H9 (cell line): ENCODE data around the gene ZMIZ1. TPM values are rescaled to one million over a fixed set of nuclear protein-coding genes. Genes with fewer than 3 reads are reported as not detected.

Experiments
- DNase-seq: peaks from one replicate; pipeline ENCODE4 v3.0.0-alpha.2; 2017
- H2AFZ ChIP-seq: one replicate; pipeline ENCODE4 v1.6.1; 2013; ENCODE audit warnings: mild to moderate bottlenecking, low read length, control low read depth, moderate library complexity
- H2AK5ac ChIP-seq: 2 replicates; pipeline ENCODE4 v1.6.1; 2013; ENCODE audit warnings: low read length, control low read depth, mixed read lengths; ENCODE audit not compliant: insufficient read length
- H2BK120ac ChIP-seq: one replicate; pipeline ENCODE4 v1.6.1; 2013; ENCODE audit warnings: low read depth, mild to moderate bottlenecking, low read length, control low read depth, inconsistent platforms; ENCODE audit not compliant: poor library complexity, severe bottlenecking
- H2BK12ac ChIP-seq: 2 replicates; pipeline ENCODE4 v1.6.1; 2013; ENCODE audit warnings: low read length, control low read depth, mixed read lengths, low read depth; ENCODE audit not compliant: insufficient read length
- H2BK15ac ChIP-seq: 2 replicates; pipeline ENCODE4 v1.6.1; 2013; ENCODE audit warnings: low read depth, low read length, control low read depth
- H2BK20ac ChIP-seq: one replicate; pipeline ENCODE4 v1.6.1; 2013; ENCODE audit warnings: low read depth, mild to moderate bottlenecking, low read length, control low read depth, inconsistent platforms; ENCODE audit not compliant: poor library complexity, severe bottlenecking
- H2BK5ac ChIP-seq: 2 replicates; pipeline ENCODE4 v1.6.1; 2013; ENCODE audit warnings: low read length, control low read depth, mixed read lengths; ENCODE audit not compliant: insufficient read length
- H3K14ac ChIP-seq: 2 replicates; pipeline ENCODE4 v1.6.1; 2013; ENCODE audit warnings: low read length, control low read depth; ENCODE audit not compliant: insufficient read depth
- H3K18ac ChIP-seq: 2 replicates; pipeline ENCODE4 v1.6.1; 2013; ENCODE audit warnings: low read depth, mild to moderate bottlenecking, mixed read lengths, low read length, control low read depth; ENCODE audit not compliant: insufficient read length
- H3K23ac ChIP-seq: 2 replicates; pipeline ENCODE4 v1.6.1; 2013; ENCODE audit warnings: low read length, control low read depth, mixed read lengths, low read depth; ENCODE audit not compliant: insufficient read length
- H3K23me2 ChIP-seq: 2 replicates; pipeline ENCODE4 v1.6.1; 2013; ENCODE audit warnings: low read depth, mild to moderate bottlenecking, mixed read lengths, low read length, control low read depth; ENCODE audit not compliant: insufficient read length, poor library complexity, severe bottlenecking
- H3K27ac ChIP-seq: 2 replicates; pipeline ENCODE4 v1.5.1; 2013; ENCODE audit warnings: low read length, control low read depth, mixed read lengths, low read depth; ENCODE audit not compliant: insufficient read length
- H3K27me3 ChIP-seq: 2 replicates; pipeline ENCODE4 v1.6.1; 2013; ENCODE audit warnings: low read length, control low read depth, inconsistent platforms; ENCODE audit not compliant: insufficient read depth
- H3K4ac ChIP-seq: 2 replicates; pipeline ENCODE4 v1.6.1; 2013; ENCODE audit warnings: low read depth, mild to moderate bottlenecking, control low read depth, inconsistent platforms, low read length, moderate library complexity
- H3K4me1 ChIP-seq: 2 replicates; pipeline ENCODE4 v1.6.1; 2013; ENCODE audit warnings: low read length, control low read depth, inconsistent platforms; ENCODE audit not compliant: insufficient read depth
- H3K4me2 ChIP-seq: 2 replicates; pipeline ENCODE4 v1.6.1; 2013; ENCODE audit warnings: low read length, control low read depth, mixed read lengths; ENCODE audit not compliant: insufficient read length, insufficient read depth
- H3K56ac ChIP-seq: 2 replicates; pipeline ENCODE4 v1.6.1; 2013; ENCODE audit warnings: low read depth, mild to moderate bottlenecking, mixed read lengths, low read length, control low read depth; ENCODE audit not compliant: insufficient read length
- H3K79me1 ChIP-seq: 2 replicates; pipeline ENCODE4 v1.6.1; 2013; ENCODE audit warnings: low read depth, mild to moderate bottlenecking, moderate library complexity, low read length, control low read depth, inconsistent platforms; ENCODE audit not compliant: insufficient read depth, poor library complexity, severe bottlenecking
- H3K79me2 ChIP-seq: 2 replicates; pipeline ENCODE4 v1.6.1; 2013; ENCODE audit warnings: low read length, control low read depth, inconsistent platforms; ENCODE audit not compliant: insufficient read depth
- H3K9ac ChIP-seq: 2 replicates; pipeline ENCODE4 v1.6.1; 2013; ENCODE audit warnings: low read length, control low read depth, mixed read lengths; ENCODE audit not compliant: insufficient read length; ENCODE audit errors: extremely low read depth
- H3K9me3 ChIP-seq: one replicate; pipeline ENCODE4 v1.6.1; 2013; ENCODE audit warnings: low read depth, low read length, inconsistent platforms; ENCODE audit not compliant: control insufficient read depth
- H3T11ph ChIP-seq: one replicate; pipeline ENCODE4 v1.6.1; 2013; ENCODE audit warnings: mild to moderate bottlenecking, low read length, control low read depth, inconsistent platforms
- H4K20me1 ChIP-seq: one replicate; pipeline ENCODE4 v1.6.1; 2013; ENCODE audit not compliant: control insufficient read depth, insufficient read length, insufficient read depth
- H4K5ac ChIP-seq: 2 replicates; pipeline ENCODE4 v1.6.1; 2013; ENCODE audit warnings: low read depth, mild to moderate bottlenecking, mixed read lengths, low read length, control low read depth; ENCODE audit not compliant: insufficient read length
- H4K8ac ChIP-seq: replicated peaks from 2 replicates; pipeline ENCODE4 v1.6.1; 2013; ENCODE audit warnings: low read length, control low read depth, mixed read lengths, low read depth; ENCODE audit not compliant: insufficient read length
- H4K91ac ChIP-seq: 2 replicates; pipeline ENCODE4 v1.6.1; 2013; ENCODE audit warnings: low read depth, mild to moderate bottlenecking, moderate library complexity, mixed read lengths, low read length, control low read depth; ENCODE audit not compliant: insufficient read length
- H3K27ac Mint-ChIP-seq, 3 experiments: 2 replicates in 2 of 3; 3 replicates in 1 of 3; pipeline ENCODE4 v1.8.0; 2020 to 2021; ENCODE audit warnings: mixed read lengths in 3 of 3, mild to moderate bottlenecking in 1 of 3, moderate library complexity in 1 of 3
- H3K27me3 Mint-ChIP-seq: 2 replicates; pipeline ENCODE4 v1.8.0; 2021; ENCODE audit warnings: low read depth, mild to moderate bottlenecking, moderate library complexity, mixed read lengths
- H3K36me3 Mint-ChIP-seq, 3 experiments: 2 replicates in 2 of 3; 3 replicates in 1 of 3; pipeline ENCODE4 v1.8.0; 2020 to 2021; ENCODE audit warnings: low read depth in 3 of 3, mixed read lengths in 3 of 3; ENCODE audit not compliant: insufficient read depth in 1 of 3
- H3K4me1 Mint-ChIP-seq, 2 experiments: 2 replicates each; pipeline ENCODE4 v1.8.0; 2020; ENCODE audit warnings: mixed read lengths in 2 of 2
- H3K4me3 Mint-ChIP-seq, 2 experiments: 2 replicates in 1 of 2; 3 replicates in 1 of 2; pipeline ENCODE4 v1.8.0; 2020 to 2021; ENCODE audit warnings: mild to moderate bottlenecking in 2 of 2, mixed read lengths in 2 of 2, moderate library complexity in 1 of 2
- H3K9me3 Mint-ChIP-seq, 2 experiments: 2 replicates in 1 of 2; 3 replicates in 1 of 2; pipeline ENCODE4 v1.8.0; 2020; ENCODE audit warnings: mild to moderate bottlenecking in 2 of 2, mixed read lengths in 2 of 2, moderate library complexity in 1 of 2
- WGBS: extraction: QIAGEN DNeasy Blood & Tissue Kit; methylation state at CpG from one replicate; pipeline ENCODE4 v1.1.7; 2013; ENCODE audit warnings: missing lambda C conversion rate, low lambda C conversion rate, mixed read lengths; ENCODE audit not compliant: insufficient read length; ENCODE audit errors: extremely low coverage; 5-methylcytosine and 5-hydroxymethylcytosine counted together
- total RNA-seq: library from RNA; stranded (reverse); gene quantifications from 2 replicates; pipeline ENCODE4 v1.2.1, GENCODE V29; 2021
- TF ChIP-seq, protein P1 (sequence below): fragments of 200-600 bp; sonication (generic); conservative IDR thresholded peaks from 3 replicates; pipeline ENCODE4 v1.8.0; 2021; ENCODE audit warnings: antibody characterized with exemption, mild to moderate bottlenecking

The ZMIZ1 gene
- total RNA-seq, 1 experiment from 2014 or later = 36.9 TPM

DNA sequence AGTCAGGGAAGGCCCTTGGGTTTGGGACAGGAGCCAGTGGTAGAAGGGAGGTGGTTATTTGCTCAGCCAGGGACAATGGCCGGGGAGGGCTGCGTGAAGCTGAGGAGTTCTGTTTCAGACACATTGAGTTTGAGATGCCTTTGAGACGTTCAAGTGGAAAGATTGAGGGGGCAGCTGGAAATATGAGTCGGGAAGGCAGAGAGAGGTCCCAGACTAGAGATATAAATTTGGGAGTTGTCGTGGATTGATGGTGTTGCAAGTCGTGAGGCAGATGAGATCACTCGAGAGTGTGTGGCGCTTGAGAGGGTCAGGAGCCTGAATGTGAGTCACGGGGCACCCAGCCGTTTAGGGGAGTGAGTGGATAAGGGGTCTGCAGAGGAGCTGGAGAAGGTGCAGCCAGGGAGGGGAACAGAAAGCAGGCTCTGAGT, 73.3 kb downstream of the ZMIZ1 start:
- Histone ChIP-seq H4K8ac (no peak overlapping the region), H3K23ac (no peak overlapping the region), H3K23me2 (no peaks in the 10 kb centered on the region), H3K4me1 (peaks cover 11% of the 10 kb centered on the region; the same call in 1 of the 2 replicates), H3K4me2 (no peak overlapping the region), H2BK120ac (no peak overlapping the region), H3K79me2 (no peaks in the 10 kb centered on the region), H4K91ac (no peak overlapping the region), H3K27ac (no peak overlapping the region), H2BK12ac (no peak overlapping the region), H3K14ac (no peak overlapping the region), H2BK5ac (no peak overlapping the region), H3K18ac (no peak overlapping the region), H3T11ph (no peak overlapping the region), H4K20me1 (no peaks in the 10 kb centered on the region), H4K5ac (no peak overlapping the region), H3K56ac (no peak overlapping the region), H3K9me3 (no peaks in the 10 kb centered on the region), H2BK20ac (no peak overlapping the region), H3K9ac (no peak overlapping the region), H3K79me1 (no peaks in the 10 kb centered on the region), H2AFZ (no peak overlapping the region), H3K27me3 (no peaks in the 10 kb centered on the region), H2AK5ac (no peak overlapping the region), H2BK15ac (no peak overlapping the region), H3K4ac (no peak overlapping the region)
- peaks cover 53 to 66% of the 10 kb centered on the region in 2 experiments for H3K4me1 Mint-ChIP-seq
- H3K27me3 Mint-ChIP-seq = no peaks in the 10 kb centered on the region
- DNase-seq = no peak
- H3K4me3 Mint-ChIP-seq = peak overlapping the region in 1 of 2 experiments; percentile 5; a peak in 1 of 5 replicates
- 100% methylated on average over 3 of the region's 10 CpGs for WGBS
- no peaks in the 10 kb centered on the region for H3K9me3 Mint-ChIP-seq
- peaks cover 5 to 23% (median 17%) of the 10 kb centered on the region in 3 experiments; a peak in 6 of 7 replicates for H3K36me3 Mint-ChIP-seq
- H3K27ac Mint-ChIP-seq = peak overlapping the region in 2 of 3 experiments; percentile 72 to 78; a peak in 5 of 7 replicates
- TF ChIP-seq, protein P1, sequence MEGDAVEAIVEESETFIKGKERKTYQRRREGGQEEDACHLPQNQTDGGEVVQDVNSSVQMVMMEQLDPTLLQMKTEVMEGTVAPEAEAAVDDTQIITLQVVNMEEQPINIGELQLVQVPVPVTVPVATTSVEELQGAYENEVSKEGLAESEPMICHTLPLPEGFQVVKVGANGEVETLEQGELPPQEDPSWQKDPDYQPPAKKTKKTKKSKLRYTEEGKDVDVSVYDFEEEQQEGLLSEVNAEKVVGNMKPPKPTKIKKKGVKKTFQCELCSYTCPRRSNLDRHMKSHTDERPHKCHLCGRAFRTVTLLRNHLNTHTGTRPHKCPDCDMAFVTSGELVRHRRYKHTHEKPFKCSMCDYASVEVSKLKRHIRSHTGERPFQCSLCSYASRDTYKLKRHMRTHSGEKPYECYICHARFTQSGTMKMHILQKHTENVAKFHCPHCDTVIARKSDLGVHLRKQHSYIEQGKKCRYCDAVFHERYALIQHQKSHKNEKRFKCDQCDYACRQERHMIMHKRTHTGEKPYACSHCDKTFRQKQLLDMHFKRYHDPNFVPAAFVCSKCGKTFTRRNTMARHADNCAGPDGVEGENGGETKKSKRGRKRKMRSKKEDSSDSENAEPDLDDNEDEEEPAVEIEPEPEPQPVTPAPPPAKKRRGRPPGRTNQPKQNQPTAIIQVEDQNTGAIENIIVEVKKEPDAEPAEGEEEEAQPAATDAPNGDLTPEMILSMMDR = no peak
